ENCODE results near the gene MIPOL1. TPM values are rescaled to one million over a fixed set of nuclear protein-coding genes. Genes with fewer than 3 reads are reported as not detected.
"Not testable (repeated sequence)": the region's sequence is repeated elsewhere in the genome, so short reads cannot be mapped to it uniquely, and the experiment has no call there.

MIPOL1 gene
- total RNA-seq, result not detected

GRCh38 chr14:37197421-37198272, at the start of gene MIPOL1:
Gene MIPOL1, plus strand, starts transcription at chr14:37197937. Its CDS starts 49,952 bp downstream, at chr14:37247889.
- DNase-seq, result no peak

DNA sequence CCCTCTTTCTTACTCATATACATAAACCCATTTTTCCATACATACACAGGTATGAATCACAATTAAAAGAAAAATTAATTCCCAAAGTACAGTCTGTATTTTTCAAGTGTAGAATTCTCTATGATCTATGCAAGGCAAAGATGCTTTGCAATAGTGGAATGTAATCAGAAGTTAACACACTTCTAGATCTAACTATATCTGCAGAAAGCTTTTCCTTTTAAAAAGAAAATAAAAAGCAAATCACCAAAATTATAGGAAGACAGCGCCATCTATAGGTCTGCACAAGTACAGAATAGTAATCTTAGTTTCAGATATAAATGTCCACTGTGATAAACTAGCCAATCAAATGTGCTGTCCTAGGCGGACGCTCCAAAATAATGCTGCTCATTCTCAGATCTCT, 47.3 kb upstream of the MIPOL1 start:
- DNase-seq, result no peak

GRCh38 chr14:37153005-37153404, 44.7 kb upstream of the MIPOL1 start:
- no peak for DNase-seq

DNA sequence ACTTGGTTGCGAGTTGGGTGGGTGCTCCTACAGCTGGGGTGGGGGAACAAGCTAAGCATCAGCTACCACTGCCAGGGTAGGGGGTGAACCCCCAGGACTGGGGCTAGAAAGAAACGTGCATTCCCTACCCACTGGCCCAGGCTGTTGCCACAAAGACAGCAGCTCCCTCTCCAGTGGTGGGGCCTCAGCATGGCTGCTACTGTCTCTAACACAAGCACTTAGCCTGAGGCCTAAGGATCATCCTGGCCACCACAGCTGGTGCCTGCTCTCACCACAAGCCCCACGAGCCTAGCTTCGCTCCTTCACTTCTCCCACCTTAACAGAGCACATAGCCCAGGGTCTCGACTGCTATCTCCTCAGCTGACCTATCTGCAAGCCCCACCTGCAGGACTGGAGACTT, 44.3 kb upstream of the MIPOL1 start:
- no peak for DNase-seq

- DNase-seq, result no peak
Measured at GRCh38 chr14:37157987-37158386, 39.8 kb upstream of the MIPOL1 start.

GRCh38 chr14:37162307-37162706, 35.4 kb upstream of the MIPOL1 start:
- not testable (repeated sequence) for DNase-seq

- DNase-seq, result no peak
Measured at GRCh38 chr14:37165794-37166193, 31.9 kb upstream of the MIPOL1 start.

- DNase-seq, result no peak
Measured at GRCh38 chr14:37167151-37168047, 30.3 kb upstream of the MIPOL1 start.

GRCh38 chr14:37168721-37169120, 29.0 kb upstream of the MIPOL1 start:
- no peak for DNase-seq

GRCh38 chr14:37170237-37170636, 27.5 kb upstream of the MIPOL1 start:
- no peak for DNase-seq

GRCh38 chr14:37170993-37171392, 26.7 kb upstream of the MIPOL1 start:
- DNase-seq, result no peak

GRCh38 chr14:37171678-37172023, 26.1 kb upstream of the MIPOL1 start:
- no peak for DNase-seq

DNA sequence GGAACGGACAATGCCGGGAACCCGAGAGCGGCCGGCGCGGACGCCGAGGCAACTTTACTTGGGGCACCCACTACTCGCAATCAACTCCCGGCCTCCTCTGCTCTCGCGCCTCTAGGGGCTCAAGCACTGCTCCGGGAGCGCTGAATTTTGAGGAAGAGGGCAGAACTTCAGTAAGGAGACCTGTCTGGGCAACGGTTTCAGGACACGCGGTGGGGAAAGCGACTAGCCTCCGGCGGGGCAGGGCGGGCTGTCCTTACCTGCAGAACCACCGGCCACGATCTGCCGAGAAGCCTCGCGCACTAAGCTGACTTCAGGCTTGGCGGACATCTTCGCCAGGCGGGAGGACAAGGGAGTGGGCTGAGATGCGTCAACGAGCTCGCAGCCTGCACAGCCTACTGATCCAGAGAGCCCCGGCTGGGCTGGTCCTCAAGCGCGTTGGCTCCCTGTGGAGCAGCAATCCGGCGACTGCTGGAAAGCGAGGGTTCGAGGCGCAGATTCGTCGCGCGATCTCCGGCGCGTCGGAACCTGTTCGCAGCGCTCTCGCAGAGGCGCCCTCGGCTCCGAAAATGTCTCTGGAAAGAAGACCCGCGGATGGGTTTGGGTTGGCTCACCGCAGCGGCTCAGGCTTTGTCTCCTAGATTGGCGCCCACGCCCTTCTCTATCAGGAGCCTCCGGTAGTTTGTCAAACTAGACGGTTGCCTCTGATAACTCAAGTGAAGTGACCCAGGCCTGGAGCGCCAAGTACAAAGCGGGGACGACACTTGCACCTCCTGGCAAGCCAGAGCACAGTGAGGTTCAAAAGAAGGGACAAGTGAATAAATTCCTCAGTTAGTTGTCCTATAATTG, 25.5 kb upstream of the MIPOL1 start, which contains the start of gene SLC25A21:
TSS of gene SLC25A21 (minus strand) at position 583 of the 846 bp plus-strand sequence.
- no peak for DNase-seq

- no peak for DNase-seq
Measured at GRCh38 chr14:37172936-37173614, 24.7 kb upstream of the MIPOL1 start.

- no peak for DNase-seq
Measured at GRCh38 chr14:37179896-37180502, 17.7 kb upstream of the MIPOL1 start.

- DNase-seq, result not testable (repeated sequence)
Measured at GRCh38 chr14:37180886-37181285, 16.9 kb upstream of the MIPOL1 start.

DNA sequence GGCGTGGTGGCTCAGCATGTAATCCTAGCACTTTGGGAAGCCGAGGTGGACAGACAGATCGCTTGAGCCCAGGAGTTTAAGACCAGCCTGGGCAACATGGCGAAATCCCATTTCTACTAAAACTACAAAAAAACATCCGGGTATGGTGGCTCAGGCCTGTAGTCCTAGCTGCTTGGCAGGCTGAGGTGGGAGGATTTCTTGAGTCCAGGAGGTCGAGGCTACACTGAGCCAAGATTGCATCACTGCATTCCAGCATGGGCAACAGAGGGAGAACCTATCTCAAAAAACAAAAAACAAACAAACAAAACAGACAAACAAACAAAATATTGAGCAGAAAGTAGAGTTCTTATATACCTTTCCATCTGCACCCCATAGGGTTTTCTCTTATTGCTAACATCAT, 16.3 kb upstream of the MIPOL1 start:
- no peak for DNase-seq

DNA sequence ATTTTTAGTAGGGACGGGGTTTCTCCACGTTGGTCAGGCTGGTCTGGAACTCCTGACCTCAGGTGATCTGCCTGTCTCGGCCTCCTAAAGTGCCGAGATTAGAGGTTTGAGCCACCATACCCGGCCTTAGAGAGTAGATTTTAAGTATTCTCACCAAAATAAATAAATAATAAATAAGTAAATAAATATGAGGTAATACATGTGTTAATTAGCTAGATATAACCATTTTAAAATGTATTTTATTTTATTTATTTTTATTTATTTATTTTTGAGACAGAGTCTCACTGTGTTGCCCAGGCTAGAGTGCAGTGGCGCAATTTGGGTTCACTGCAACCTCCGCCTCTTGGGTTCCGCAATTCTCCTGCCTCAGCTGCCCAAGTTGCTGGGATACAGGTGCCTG, 13.2 kb upstream of the MIPOL1 start:
- not testable (repeated sequence) for DNase-seq

GRCh38 chr14:37185670-37186069, 12.1 kb upstream of the MIPOL1 start:
- DNase-seq, result no peak

DNA sequence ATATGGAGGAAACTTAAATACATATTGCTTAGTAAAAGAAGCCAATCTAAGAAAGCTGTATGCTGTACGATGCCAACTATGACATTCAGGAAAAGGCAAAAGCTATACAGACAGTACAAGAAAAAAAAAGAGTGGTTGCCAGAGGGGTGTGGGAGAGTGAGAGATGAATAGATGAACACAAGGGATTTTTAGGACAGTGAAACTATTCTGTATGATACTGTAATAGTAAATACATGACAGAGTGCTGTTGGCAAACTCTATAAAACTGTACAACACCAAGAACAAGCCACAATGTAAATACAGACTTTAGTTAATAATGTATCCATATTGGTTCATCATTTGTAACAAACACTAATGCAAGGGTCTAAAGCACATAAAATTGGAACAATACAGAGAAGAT, 10.9 kb upstream of the MIPOL1 start:
- no peak for DNase-seq

DNA sequence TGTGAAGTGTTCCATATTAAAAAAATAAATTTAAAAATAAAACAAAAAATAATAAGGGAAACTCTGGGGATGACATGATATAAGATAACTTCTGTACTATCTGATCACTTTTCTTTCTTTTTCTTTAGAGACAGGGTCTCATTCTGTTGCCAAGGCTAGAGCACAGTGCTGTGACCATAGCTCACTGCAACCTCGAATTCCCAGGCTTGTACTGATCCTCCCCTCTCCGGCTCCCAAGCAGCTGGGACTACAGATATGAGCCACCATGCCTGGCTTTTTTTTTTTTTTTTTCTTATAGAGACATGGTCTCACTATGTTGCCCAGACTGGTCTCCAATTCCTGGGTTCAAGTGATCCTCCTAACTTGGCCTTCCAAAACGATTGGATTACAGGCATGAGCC, 10.4 kb upstream of the MIPOL1 start:
- no peak for DNase-seq

Measured in effector CD4-positive, alpha-beta T cell (primary cell).